GM19324 (cell line): ENCODE data around the gene RAB5IF.
A peak's percentile ranks its signal among the peaks of the same experiment; 100 is the strongest.
"Not testable (repeated sequence)": the region's sequence is repeated elsewhere in the genome, so short reads cannot be mapped to it uniquely, and the experiment has no call there.

Experiments
- ATAC-seq: cut with Tn5 transposase; IDR thresholded peaks from one replicate; pipeline ENCODE4 v1.9.1; 2021; ENCODE audit warnings: mild to moderate bottlenecking, moderate library complexity; ENCODE audit not compliant: unreplicated experiment, low FRiP score

The RAB5IF gene, protein sequence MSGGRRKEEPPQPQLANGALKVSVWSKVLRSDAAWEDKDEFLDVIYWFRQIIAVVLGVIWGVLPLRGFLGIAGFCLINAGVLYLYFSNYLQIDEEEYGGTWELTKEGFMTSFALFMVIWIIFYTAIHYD

DNA sequence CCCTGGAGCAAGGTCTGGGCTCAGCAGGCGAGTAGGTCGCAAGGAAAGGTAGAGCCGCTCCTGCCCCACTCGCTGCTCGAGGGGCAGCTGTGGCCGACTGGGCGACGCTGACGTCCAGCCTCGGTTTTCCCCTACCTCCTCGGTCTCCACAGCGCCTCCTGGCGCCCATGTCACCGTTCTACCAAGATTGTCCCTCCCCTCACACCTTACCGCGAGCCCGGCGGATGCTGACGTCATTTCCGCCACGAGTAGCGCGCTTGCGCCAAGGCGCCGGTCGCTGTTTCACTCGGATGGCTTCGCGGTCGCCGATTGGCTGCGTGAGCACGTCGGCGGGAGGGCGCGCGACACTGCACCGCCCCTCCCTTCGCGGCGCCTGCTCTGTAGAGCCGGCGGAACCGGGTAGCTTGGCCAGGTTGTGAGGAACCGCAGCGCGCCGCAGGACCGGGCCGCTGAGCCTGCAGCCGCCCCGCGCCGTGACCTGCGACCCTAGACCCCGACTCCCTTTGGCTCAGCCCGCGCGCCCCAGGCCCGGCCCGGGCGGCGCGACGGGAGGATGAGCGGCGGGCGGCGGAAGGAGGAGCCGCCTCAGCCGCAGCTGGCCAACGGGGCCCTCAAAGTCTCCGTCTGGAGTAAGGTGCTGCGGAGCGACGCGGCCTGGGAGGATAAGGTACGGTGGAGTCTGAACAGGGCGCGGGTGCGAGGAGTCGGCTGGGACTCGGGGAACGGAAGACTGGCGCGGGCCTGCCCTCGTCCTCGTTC lies at the start of gene RAB5IF:
RAB5IF (plus strand) TSS at position 381 of the 759 bp plus-strand sequence; CDS start at position 554, 173 bp downstream.
- peak; percentile 92 for ATAC-seq

DNA sequence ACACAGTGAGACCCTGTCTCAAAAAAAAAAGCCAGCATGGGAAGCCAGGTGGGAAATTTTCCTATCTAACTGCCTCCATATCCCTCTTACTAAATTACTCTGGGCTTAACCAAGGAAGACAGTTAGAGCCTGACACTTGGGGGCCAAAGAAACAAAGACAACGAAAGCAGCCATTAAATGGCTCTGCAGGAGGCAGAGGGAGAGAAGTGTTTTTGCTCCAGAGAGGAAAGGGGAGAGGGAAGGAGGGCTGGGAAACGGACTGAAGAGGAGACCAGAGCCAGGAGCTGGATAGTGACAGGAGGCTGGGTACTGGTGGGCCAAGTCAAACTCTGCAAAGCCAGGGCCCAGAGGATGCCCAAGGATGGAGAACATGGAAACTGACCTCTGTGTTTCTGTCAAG lies 42.9 kb upstream of the RAB5IF start:
- ATAC-seq: no peak

DNA sequence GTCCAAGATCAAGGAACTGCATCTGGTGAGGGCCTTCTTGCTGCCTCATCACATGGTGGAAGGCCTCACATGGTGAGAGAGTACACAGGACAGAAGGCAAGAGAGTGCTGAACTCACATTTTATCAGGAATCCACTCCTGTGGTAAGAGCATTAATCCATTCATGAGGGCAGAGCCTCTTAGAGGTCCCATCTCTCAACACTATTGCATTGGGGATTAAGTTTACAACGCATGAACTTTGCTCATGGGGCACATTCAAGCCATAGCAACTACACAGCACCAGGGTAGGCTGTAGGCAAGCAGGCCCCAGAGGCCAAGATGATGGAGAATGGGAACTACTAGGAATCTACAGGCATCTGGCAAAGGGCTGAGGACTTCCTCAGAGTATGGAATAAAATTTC lies 42.2 kb upstream of the RAB5IF start:
- ATAC-seq: no peak

DNA sequence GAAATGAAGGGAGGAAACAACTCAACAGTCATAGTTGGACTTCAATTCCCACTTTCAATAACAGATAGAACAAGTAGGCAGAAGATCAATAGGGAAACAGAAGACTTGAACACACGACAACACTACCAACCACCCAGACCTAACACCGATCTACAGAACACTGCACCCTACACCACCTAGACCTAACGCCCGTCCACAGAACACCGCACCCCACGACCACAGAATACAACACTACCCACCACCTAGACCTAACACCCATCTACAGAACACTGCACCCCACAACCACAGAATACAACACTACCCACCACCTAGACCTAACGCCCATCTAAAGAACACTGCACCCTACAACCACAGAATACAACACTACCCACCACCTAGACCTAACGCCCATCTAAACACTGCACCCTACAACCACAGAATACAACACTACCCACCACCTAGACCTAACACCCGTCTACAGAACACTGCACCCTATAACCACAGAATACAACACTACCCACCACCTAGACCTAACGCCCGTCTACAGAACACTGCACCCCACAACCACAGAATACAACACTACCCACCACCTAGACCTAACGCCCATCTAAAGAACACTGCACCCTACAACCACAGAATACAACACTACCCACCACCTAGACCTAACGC lies 41.4 kb upstream of the RAB5IF start:
- ATAC-seq: not testable (repeated sequence)

DNA sequence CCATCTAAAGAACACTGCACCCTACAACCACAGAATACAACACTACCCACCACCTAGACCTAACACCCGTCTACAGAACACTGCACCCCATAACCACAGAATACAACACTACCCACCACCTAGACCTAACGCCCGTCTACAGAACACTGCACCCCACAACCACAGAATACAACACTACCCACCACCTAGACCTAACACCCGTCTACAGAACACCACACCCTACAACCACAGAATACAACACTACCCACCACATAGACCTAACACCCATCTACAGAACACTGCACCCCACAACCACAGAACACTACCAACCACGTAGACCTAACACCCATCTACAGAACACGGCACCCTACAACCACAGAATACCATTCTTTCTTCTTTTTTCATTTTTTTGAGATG lies 40.9 kb upstream of the RAB5IF start:
- not testable (repeated sequence) for ATAC-seq

DNA sequence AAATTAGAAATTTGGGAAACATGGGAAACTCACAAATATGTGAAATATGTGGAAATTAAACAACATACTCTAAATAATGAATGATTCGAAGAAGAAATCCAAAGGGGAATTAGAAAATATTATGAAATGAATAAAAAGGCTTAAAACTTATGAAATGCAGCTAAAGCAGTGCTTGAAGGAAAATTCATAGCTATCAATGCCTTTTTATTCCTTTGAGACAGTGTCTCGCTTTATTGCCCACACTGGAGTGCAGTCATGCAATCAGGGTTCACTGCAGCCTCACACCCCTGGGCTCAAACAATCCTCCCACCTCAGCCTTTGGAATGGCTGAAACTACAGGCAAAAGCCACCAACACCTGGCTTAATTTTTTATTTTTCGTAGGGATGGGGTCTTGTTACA lies 40.1 kb upstream of the RAB5IF start:
- no peak for ATAC-seq

DNA sequence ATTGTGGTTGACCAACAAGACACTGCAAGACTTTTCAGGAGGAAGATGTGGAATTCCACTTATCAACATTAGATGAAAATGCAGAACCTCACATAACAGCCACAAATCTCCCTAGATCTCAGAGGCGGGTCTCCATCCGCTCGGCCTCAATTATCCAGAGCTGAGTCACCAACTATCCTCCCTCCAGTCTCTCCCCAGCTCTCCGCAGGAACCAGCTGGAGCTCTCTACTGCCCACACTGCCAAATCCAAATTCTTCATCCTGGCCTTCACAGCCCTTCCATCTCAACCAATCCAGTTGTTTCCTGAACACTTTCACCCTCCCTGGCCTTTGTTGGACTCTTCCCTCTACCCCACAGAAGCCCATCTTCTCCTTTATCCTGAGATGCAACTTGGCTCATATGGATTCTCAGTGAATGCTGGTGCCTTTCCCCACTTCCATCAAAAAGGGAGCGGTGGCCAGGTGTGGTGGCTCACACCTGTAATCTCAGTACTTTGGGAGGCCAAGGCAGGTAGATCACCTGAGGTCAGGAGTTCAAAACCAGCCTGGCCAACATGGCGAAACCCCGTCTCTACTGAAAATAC lies 35.6 kb upstream of the RAB5IF start:
- ATAC-seq: no peak

DNA sequence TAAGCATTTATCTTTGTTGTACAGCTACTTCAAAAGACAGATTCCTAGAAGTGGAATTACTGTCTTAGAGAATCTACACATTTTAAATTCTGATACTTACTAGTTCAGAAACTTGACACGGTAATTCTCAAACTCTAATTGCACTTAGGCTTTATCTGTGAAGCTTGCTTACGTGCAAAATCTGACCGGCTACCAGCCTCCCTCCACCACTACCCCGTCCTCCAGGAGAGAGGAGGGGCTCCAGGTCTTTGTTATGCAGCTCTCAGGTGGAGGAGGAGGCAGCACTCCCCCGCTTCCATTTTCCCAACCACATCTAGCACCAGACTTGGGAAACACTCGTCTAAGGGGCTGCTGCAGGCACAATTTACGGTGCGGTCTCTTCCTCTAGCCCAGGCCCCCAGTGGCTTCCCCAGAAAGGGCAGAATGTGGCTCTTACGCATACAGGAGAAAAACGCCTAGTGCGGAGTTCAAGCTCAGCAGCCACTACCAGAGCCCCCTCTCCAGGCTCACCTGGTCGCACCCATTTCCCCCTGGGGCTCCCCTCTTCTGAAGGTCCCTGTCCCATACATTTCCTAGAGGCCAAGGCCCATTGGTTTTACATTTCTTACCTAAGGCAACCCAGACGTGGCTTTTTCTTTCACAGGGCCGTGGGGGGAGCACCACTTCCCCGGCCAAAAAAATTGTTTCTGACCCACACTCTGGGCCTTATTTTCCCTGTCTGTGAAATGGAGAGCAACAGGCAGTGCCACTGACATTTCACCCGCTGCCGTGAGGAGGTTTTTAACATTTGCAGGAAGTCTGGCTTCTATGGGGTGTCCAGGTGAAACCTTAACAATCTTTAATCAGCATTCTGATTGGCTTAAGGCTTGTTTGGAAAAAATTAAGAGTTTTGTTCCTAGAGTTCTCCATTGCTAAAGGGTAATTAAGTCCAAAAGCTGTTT lies 33.7 kb upstream of the RAB5IF start:
- no peak for ATAC-seq

DNA sequence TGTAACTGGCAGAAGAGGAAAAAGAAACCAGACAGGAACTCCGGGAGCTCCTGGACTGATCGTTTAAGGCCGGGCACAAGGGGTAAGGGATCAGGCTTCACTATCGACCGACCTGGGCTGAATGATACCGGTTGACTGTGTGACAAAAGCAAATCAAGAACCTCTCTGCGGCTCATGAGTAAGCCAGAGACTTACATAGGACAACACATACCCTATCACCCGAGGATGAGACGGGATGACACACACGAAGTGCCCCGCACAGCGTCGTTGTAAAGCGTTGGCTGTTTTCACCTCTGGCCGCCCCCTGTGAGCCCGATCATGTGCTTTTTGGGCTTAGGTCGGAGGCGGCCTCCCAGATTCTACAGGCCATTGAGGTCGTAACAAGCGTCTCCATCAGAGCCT lies 32.9 kb upstream of the RAB5IF start:
- peak; percentile 10 for ATAC-seq

DNA sequence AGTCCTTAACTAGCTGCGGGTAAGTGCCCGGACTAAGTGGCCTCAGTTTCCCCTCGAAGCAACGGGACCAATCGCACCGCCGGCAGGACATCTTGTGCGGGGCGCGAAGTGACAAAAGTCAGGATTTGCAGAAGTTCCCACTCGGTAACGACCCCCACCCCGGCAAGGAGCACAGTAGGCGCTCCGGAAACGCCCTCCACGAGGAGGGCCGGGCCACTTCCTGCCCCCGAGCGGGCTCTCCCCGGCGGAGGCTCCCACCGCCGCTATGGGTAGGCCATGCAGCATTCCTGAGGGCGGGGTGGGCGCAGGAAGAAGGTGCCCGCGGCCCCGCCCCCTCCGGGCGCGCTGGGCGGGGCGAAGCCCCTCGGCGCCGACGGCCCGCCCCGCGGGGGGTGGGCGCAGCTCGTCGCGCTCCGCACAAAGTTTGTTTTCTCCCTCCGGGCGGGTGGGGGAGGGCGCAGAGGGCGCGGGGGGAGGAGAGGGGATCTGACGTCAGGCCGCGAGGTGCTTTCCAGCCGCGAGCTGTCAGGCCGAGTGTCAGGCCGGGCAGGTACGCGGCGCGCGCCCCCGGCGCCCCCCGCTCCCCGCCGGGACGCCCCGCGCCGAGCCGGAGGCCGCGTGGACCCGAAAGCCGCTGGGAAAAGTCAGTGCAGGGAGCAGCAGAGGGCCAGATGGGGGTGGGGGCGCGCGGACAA lies 32.3 kb upstream of the RAB5IF start, which contains the start of gene TGIF2:
TGIF2 (plus strand) TSS at position 495 of the 695 bp plus-strand sequence. CDS start 5,178 bp downstream, outside the sequence.
- ATAC-seq: peak; percentile 81

DNA sequence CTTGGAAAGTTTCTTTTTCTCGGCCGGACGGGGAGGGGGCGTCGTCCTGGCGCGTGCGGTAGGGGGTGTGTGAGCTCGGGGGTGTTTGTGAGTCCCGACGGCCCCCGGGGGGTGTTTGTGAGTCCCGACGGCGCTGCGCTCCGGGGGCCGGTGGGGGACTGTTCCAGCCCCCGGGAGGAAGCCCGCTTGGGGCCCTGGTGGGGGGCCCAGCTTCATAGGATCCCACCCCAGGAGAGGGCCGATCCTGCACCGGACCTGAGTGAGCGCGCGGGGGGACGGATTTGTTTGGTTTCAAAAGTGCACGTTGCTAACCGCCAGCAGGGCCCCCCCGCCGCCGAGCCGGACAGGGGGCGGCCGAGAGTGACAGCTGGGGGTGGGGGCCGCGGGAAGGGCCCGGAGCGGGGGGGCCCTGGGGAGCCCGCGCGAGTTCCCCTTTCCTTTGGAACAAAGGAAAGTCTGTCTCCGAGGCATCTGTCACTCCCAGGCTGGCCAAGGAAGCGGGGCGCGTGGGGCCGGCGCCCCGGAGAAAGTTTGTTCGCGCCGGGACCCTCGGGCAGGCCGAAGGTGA lies 31.7 kb upstream of the RAB5IF start:
- no peak for ATAC-seq

DNA sequence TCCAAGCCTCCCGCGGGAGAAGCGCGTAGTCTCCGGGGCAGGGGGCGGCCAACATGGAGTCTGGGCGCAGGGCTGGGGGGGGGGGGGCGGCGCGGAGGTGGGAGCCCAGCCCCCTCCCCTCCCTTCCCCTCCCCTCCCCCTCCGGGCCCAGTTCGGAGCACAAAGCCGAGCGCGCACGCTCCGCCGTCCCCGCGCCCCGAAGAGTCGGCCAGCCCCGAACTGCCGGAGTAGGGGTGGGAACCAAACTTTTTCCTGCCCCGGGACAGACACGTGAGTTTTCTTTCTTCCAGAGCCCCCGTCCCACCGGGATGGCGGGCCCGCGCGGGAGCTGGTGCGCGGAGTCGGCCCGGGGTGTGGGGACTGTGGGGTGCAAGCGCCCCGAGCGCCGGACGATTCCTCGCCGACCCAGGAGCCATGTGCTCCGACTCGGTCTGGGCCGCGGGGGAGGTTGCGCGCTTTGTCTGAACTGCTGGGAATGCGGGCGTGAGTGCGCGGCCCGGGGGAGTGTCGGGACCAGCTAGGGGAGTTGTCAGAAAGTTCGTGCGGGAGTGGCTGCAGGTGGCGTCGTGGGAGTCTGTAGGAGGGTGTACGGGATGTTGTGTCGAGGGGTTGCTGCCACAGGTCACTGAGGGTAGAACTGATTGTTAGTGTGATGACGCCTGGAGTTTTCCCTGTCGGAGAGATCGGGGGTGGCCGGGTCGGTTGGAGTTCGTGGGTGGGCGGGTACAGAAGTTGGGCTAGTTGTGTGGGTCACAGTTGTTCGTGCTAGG lies 31.0 kb upstream of the RAB5IF start:
- ATAC-seq: no peak

DNA sequence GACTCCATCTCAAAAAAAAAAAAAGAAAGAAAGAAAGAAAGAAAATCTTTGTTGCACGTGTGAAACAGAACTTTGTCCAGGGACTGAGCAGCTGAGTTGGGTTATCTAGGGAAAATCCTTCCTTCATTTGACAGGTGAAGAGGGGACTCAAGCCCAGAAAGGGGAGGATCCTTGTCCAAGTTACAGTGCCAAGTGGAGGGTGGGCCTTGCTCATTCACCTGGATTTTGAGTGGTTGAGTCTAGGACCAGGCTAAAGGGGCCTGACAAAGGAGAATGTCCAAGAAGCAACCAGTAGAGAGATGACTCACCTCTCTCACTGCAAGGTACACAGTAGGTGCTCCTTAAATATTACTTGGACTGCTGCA lies 29.5 kb upstream of the RAB5IF start:
- no peak for ATAC-seq

DNA sequence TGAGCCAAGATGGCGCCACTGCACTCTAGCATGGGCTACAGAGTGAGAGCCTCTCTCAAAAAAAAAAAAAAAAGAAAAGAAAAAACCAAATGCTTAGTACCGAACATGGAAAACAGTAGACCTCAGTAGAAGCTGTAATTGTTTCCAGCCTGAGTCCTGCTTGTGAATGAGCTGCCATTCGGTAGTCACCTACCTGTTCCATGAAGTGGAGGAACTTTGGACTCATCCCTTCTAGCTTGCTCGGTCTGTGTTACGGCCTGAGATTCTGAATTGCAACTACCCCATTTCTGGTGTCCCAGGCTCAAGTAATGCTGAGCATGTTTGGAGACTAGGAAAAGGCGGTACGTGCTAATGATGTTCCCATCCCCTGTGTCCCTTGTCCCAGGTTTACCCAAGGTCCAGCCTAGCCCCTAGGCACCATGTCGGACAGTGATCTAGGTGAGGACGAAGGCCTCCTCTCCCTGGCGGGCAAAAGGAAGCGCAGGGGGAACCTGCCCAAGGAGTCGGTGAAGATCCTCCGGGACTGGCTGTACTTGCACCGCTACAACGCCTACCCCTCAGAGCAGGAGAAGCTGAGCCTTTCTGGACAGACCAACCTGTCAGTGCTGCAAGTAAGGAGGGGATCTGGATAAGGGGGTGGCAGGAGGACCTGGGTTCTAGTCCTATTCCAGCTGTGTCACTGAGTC lies 27.1 kb upstream of the RAB5IF start:
- ATAC-seq: no peak

DNA sequence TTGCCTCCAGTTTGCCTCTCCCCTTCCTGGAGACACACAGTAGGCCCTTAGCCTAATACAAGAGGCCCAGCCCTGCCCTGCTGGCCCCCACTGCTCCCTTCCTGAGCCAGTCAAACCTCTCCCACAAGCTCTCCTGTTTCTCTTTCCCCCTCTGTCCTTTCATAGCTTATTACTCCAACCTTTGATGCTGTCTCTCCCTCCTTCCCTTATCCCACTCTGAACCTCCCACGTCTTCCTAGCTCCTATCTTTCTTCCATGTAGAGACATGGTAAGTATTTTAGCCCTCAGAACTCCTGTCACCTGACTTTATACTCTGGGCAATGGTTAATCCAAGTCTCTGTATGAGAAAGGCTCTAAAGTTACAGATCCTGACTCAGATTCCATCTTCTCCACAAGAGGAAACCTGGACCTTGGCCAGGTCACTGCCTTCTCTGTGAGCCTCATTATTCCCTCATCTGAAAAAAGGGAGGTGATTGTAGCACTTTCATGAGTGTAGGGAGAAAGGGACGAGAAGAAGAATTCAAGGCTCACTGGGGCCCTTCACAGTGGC lies 25.5 kb upstream of the RAB5IF start:
- no peak for ATAC-seq

DNA sequence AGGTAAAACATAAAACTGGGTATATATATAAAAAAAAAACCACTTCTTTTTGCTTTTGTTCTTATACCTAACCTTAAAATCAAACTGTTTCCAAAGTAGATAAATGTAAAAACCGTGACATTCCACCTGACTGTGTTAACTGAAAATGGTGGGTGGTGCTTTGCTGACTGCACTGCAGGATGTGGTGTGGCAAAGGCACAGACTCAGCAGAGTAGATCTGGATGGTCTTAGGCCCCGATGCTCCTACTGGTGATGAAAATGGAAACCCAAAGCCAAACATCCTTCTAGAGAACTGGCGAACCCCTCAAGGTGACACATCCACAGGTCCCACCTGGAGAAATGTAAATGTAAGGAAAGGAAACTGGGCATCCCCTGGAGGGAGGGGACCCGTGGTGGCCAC lies 23.3 kb upstream of the RAB5IF start:
- ATAC-seq: no peak

DNA sequence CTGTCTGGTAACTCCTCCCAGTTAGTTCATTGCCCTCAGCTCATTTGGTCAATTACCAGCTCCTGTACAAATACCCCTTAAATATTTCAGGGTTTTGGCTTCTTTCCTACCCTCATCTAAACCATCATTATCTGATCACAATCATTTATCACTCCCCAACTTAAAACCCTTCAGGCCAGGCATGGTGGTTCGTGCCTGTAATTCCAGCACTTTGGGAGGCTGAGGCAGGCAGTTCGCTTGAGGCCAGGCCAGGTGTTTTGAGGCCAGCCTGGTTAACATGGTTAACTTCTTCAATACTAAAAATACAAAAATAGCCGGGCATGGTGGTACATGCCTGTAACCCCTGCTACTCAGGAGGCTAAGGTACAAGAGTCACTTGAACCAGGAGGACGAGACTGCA lies 22.8 kb upstream of the RAB5IF start:
- no peak for ATAC-seq

DNA sequence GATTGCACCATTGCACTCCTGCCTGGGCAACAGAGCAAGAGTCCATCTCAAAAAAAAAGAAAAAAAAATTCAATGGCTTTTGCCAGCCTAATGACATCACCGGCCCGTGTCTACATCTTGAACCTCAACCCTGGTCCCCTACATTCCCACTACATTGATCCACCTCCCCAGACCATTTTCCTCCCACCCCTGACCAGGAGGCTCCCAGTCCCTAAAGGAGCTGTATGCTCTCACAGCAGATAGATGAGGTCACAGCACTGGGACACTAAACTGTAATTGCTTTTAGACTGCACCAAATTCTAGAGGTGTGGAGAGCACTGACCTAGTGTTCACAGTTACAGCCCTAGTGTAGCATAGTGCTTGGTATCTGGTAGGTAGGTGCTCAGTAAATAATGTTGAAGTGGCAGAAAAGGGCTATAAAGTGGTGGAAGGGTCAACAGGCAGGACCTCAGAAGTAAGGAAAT lies 21.5 kb upstream of the RAB5IF start:
- no peak for ATAC-seq
